Measurements from ENCODE around the gene CHAT. TPM values are rescaled to one million over a fixed set of nuclear protein-coding genes. Genes with fewer than 3 reads are reported as not detected.

The CHAT gene
- polyA plus RNA-seq, 3 donors, result 0.06 TPM; not detected in 2

DNA sequence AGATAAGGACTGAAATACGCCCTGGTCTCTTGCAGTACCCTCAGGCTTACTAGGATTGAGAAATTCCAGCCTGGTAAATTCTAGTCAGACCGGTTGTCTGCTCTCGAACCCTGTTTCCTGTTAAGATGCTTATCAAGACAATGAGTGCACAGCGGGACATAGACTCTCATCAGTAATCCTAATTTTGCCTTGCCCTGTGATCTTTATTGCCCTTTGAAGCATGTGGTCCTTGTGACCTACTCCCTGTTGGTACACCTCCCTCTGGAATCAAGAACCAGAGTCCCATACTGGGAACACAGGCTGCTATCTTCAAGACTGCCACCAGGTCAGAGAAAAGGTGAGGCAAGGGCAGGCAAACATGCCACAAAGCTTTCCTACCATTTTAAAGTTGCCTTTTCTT lies 72.8 kb downstream of the CHAT start:
- DNase-seq, result no peak

DNA sequence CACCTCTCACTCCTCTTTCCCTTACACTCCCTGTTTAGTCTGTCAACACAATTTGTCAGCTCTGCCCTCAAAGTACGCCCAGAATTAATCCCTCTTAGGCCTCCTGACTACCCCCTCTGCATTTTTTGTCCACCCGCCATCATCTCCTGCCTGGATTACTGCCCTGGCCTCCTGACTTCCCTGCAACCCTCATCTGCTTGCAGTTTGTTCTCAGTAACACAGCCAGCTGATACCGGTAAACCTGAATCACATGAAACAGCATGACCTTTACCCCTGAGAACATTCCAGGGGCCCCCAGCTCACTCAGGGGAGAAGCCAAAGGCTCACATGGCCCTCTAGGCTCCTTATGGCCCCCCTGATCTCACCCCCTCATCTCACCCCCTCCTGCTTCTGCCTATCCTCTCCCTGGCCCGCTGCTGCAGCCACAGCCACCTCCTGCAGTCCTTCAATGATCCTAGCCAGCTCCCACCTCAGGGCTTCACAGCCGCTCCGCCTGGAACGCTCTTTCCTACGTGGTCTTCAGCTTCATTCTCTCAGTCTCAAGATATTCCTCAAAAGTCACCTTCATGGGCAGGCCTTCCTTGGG lies 74.5 kb downstream of the CHAT start:
- DNase-seq, result no peak

- DNase-seq, result no peak
Measured at GRCh38 chr10:49688920-49689319, 75.1 kb downstream of the CHAT start.

- DNase-seq, result no peak
Measured at GRCh38 chr10:49689882-49690510, 76.2 kb downstream of the CHAT start.

DNA sequence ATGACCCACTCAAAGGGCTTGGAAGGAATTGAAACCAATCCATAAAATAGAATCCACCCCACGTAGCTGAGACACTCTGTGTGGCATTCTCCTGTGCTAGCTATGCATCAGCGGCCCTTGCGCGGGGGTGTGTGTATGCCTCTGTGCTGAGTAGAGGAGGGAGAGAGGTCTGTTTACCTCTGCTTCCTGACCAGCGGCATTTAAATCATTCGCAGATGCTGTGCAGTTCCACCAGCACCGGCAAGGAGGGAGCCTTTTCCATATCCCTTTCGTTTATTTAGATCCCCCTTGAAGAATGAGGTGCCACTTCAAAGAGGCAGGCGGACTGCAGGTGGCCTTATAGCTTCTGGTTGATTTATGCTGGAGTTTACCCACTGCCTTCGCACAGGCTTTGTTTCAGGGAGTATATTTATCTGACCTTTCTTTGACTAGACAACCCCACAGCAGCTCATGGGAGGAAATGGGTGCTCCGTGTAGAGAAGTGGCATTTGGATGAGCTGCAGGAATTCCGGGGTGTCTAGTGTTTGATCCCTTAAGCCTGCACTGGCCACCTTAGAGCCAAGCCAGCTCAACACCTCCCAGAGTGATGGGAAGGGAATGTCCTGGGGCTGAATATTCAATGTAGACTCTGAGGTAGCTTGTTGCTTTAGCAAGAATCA lies 77.0 kb downstream of the CHAT start:
- DNase-seq, result peak; percentile 77

DNA sequence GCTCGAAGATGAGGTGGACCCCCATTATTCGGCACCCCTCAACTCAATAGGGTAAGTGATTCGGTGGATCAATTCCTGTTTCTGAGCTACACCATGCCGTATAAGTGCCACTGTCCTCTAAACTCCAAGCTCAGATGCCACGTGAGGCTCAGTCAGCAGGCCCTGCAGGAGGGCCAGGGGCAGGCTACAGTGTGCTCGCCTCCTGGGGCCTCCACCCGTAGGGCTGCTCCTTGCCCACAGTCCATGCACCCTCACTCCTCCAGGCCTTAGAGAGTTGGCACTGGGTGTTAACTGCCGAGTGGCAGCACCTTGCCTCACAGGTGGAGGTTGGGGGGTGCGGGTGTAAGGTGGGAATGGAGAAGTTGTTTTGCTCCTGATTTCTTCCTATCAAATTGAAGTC lies 77.8 kb downstream of the CHAT start:
- no peak for DNase-seq

- no peak for DNase-seq
Measured at GRCh38 chr10:49694466-49694865, 80.6 kb downstream of the CHAT start.

DNA sequence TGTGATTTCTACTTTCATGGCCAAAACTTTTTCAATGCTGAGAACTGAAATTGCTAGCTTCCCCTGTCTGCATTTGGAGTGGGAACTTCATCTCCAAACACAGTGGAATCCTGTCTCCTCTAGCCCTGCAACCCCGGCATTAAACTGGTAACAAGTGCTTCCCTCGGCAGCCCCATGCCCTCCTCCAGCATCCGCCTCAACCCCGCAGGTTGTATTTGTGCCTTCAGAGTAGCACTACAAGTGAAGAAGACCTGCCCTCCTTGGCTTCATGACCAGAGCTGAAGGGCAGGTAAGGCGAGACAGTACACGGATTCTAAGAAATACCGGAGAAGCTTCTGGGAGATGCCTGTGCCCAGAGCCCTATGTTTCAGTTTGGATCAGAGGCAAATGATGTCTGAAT lies 82.5 kb downstream of the CHAT start:
- no peak for DNase-seq

DNA sequence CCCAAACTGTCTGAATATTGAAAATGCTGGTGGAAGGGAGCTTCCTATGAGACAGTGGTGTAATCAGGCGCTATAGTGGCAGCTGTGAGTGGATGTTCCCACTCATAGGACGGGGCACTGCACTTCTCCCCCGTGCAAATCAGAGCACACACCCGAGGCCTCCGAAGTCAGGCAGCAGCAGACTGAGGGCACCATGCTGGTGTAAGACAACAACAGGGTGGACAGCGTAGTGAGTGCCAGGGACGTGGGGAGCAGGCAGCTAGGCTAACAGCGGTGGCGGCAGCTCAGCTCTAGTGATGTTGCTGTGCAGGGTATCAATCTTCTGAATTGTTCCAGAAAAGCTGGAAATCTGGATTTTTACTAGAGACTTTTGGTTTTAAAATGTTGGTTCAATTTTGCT lies 84.8 kb downstream of the CHAT start:
- no peak for DNase-seq

DNA sequence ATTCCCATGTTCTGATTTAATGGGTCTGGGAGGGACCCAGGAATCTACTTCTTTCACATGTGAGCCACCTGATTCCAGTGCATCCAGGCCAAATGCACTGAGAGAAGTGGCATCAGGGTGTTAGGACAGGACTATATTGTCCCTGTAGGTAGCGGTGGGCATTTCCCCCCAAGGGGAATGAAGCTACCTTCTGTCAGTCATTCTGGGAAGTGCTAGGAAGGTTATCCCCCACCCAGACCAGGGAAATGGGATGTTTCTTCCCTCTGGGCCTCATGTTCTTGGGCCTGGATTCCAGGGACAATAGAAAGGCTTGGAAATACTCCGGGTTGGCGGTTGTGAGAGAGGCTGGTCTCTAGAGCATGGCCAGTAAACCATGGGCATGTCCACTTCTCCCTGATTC lies 86.4 kb downstream of the CHAT start:
- no peak for DNase-seq

DNA sequence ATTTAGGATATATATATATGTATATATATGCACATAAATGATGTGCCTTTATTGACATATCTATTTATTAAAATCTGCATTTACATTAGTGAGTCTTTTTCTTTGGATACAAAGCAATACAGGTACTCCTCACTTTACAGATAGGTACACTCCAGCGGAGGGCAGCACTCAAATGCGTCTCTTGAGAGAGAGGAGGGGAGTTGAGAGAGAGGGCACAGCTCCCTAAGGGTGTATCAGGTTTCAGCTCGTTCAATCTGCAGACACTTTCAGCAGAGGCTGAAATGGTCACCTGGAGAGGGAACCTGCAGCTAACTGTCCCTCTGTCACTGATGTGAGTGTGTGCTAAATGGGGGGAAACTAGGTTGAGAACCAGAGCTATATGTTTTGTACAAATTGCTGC lies 87.2 kb downstream of the CHAT start:
- peak; percentile 15 for DNase-seq

GRCh38 chr10:49707585-49707984 lies 93.7 kb downstream of the CHAT start:
- no peak for DNase-seq

DNA sequence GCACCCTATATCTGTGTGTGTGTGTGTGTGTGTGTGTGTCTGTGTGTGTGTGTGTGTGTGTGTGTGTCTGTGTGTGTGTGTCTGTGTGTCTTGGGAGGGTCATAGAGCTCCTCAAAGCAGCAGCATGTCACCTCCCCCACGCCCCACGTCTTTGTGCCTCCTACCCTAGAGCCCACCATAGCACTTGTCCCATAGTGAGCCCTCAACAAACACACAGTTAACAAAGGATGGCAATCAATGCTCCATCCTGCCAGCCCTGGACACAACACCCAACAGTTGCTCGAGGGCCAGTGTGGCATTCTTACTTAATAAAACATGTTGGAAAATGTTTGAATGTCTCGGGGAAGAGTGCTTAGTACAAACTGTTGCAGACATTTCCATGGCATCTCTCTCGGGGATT lies 96.1 kb downstream of the CHAT start:
- no peak for DNase-seq

- DNase-seq, result no peak
Measured at GRCh38 chr10:49710966-49711365, 97.1 kb downstream of the CHAT start.

- no peak for DNase-seq
Measured at GRCh38 chr10:49711481-49711880, 97.6 kb downstream of the CHAT start.

GRCh38 chr10:49713266-49713665 lies 99.4 kb downstream of the CHAT start:
- no peak for DNase-seq

Other genes starting within 250 kb of the CHAT start
- gene DRGX, start 217.9 kb upstream of the CHAT start, polyA plus RNA-seq (ENCODE audit: insufficient read length in 3 of 3), result under 1 TPM in 1 of 3 donors, not detected in 2; 0.09 TPM
- 10 to 100 TPM; 13.7 to 18.6 (median 17.8) TPM for gene ERCC6, start 74.9 kb upstream of the CHAT start, polyA plus RNA-seq (ENCODE audit: insufficient read length in 3 of 3)
- not detected for gene SLC18A3, start 3.7 kb upstream of the CHAT start, polyA plus RNA-seq (ENCODE audit: insufficient read length in 3 of 3)
- not detected for gene C10orf53, start 65.6 kb downstream of the CHAT start, polyA plus RNA-seq (ENCODE audit: insufficient read length in 3 of 3)
- 10 to 100 TPM; 48.1 to 57.4 (median 54.4) TPM for gene OGDHL, start 148.3 kb downstream of the CHAT start, polyA plus RNA-seq (ENCODE audit: insufficient read length in 3 of 3)